ENCODE results near the gene SCFD2. TPM values are rescaled to one million over a fixed set of nuclear protein-coding genes. Genes with fewer than 3 reads are reported as not detected.

The SCFD2 gene
- total and polyA plus RNA-seq, 2 donors (not counting 3 experiments of a cell fraction or from before 2014, with no cell fraction given) = 12.3 to 22.8 TPM

DNA sequence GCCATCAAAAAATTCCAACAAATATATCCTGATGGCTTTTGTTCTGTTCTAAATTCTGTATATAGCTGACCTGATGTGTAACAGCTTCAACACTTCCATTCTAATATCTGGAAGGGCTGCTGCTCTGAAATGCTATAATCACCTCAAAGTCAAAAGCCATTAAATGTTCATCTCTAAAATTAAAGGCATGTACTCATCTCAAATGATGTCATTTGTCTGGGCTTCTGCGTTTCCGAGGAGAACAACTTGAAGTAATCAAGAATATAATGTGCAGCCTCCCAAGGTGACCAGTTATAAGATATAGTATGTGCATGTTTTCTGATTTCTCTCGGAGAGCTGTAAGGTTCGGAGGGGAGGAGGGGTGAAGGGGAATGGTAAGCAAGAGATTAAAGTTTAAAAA, 237.6 kb downstream of the SCFD2 start:
- no peaks in the 10 kb centered on the region for H3K9me1 ChIP-seq (replicated peaks; ENCODE audit: control insufficient read depth, extremely low read depth, insufficient read depth, low read length)
- CTCF ChIA-PET = interaction anchor here (1.6 kb wide), 1 partner anchor 16 kb away, joined by 4 read pairs; no protein-coding TSS in a partner anchor

More for the DNA sequence above, 237.6 kb downstream of the SCFD2 start:
- DNase-seq (ENCODE audit: low read depth, low spot score) (no peak), FAIRE-seq (no peak)
- intact Hi-C loops (cut with micrococcal nuclease) (loop anchor here (2.0 kb wide), 1 partner anchor 27 kb away; no protein-coding TSS in a partner anchor), dilution Hi-C loops (cut with MboI; ENCODE audit: extremely low pct_ligation_motif_present, low sequenced_read_pairs) (no loop called here)
- H4K20me1 ChIP-seq (replicated peaks; ENCODE audit: control insufficient read depth, extremely low read depth, insufficient read depth, low read length) = no peaks in the 10 kb centered on the region
- H3K9ac ChIP-seq (replicated peaks; ENCODE audit: extremely low read depth, insufficient read depth, low read length) = no peak overlapping the region
- no peaks in the 10 kb centered on the region for H3K36me3 ChIP-seq (ENCODE audit: control insufficient read depth in 2 of 2, extremely low read depth in 1 of 2, insufficient read depth in 2 of 2, low read length in 2 of 2)
- BruUV-seq (replicated peaks) = no TSS peak
- H2AFZ ChIP-seq (ENCODE audit: low read depth, low read length) = no peak overlapping the region
- H3K4me3 ChIP-seq (replicated peaks in 1 of 3; ENCODE audit: insufficient read depth in 1 of 3, low read depth in 1 of 3, low read length in 3 of 3) = no peak overlapping the region
- POLR2A ChIA-PET = no interaction called here
- no peaks in the 10 kb centered on the region for H3K27me3 ChIP-seq (ENCODE audit: control insufficient read depth in 2 of 2, insufficient read depth in 2 of 2, low read length in 2 of 2)
- peaks cover 10% of the 10 kb centered on the region for H3K4me1 ChIP-seq (ENCODE audit: control insufficient read depth, extremely low read depth, insufficient read depth, low read length)
- no peak overlapping the region for H3K27ac ChIP-seq (ENCODE audit: insufficient read depth, low read depth, low read length)
- no peaks in the 10 kb centered on the region for H3K79me2 ChIP-seq (ENCODE audit: control insufficient read depth, insufficient read depth, low read length)
- no peaks in the 10 kb centered on the region for H3K9me3 ChIP-seq (replicated peaks; ENCODE audit: control insufficient read depth, insufficient read depth, low read length)
- TF ChIP-seq, protein P1, sequence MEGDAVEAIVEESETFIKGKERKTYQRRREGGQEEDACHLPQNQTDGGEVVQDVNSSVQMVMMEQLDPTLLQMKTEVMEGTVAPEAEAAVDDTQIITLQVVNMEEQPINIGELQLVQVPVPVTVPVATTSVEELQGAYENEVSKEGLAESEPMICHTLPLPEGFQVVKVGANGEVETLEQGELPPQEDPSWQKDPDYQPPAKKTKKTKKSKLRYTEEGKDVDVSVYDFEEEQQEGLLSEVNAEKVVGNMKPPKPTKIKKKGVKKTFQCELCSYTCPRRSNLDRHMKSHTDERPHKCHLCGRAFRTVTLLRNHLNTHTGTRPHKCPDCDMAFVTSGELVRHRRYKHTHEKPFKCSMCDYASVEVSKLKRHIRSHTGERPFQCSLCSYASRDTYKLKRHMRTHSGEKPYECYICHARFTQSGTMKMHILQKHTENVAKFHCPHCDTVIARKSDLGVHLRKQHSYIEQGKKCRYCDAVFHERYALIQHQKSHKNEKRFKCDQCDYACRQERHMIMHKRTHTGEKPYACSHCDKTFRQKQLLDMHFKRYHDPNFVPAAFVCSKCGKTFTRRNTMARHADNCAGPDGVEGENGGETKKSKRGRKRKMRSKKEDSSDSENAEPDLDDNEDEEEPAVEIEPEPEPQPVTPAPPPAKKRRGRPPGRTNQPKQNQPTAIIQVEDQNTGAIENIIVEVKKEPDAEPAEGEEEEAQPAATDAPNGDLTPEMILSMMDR (IDR thresholded peaks at IDR 0.05; ENCODE audit: extremely low read depth in 1 of 2, insufficient read depth in 1 of 2, low read depth in 1 of 2, low read length in 2 of 2) = no peak
- TF ChIP-seq FOS (IDR thresholded peaks at IDR 0.05; ENCODE audit: borderline replicate concordance, insufficient read depth, low read length) = no peak
- no peak for TF ChIP-seq POLR2AphosphoS5 (IDR thresholded peaks at IDR 0.05; ENCODE audit: insufficient read depth, low read depth, low read length)
- TF ChIP-seq EZH2 (IDR thresholded peaks at IDR 0.05; ENCODE audit: borderline replicate concordance, low read depth, low read length, severe bottlenecking) = no peak
- TF ChIP-seq MYC (IDR thresholded peaks at IDR 0.05; ENCODE audit: low read depth, low read length) = no peak
- no peak for TF ChIP-seq POLR2A (IDR thresholded peaks at IDR 0.05; ENCODE audit: low read depth, low read length)
- TF ChIP-seq, protein P2, sequence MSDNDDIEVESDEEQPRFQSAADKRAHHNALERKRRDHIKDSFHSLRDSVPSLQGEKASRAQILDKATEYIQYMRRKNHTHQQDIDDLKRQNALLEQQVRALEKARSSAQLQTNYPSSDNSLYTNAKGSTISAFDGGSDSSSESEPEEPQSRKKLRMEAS (IDR thresholded peaks at IDR 0.05; ENCODE audit: insufficient read depth, insufficient read length) = no peak
- TF ChIP-seq GATA2 (IDR thresholded peaks at IDR 0.05; ENCODE audit: insufficient read depth, insufficient read length, low read depth, low read length) = no peak
- TF ChIP-seq JUN (IDR thresholded peaks at IDR 0.05; ENCODE audit: borderline replicate concordance, insufficient read depth, insufficient read length, low read depth) = no peak
- no peak overlapping the region for H3K4me2 ChIP-seq (ENCODE audit: insufficient read depth, low read length)
